GM13977 (cell line): ENCODE data around the gene WIZ.
"Not testable (repeated sequence)": the region's sequence is repeated elsewhere in the genome, so short reads cannot be mapped to it uniquely, and the experiment has no call there.

Experiments used
- DNase-seq: peaks from one replicate; pipeline ENCODE4 v3.0.0; 2012; ENCODE audit warnings: low spot score
- in situ Hi-C: fragments of 300-500 bp; cut with MboI; formaldehyde crosslinking; loops from one replicate; pipeline ENCODE4 v1.12.0; 2022; ENCODE audit warnings: low sequenced_read_pairs, low pct_unique_long_range_greater_than_20kb, mixed read lengths, inconsistent platforms; ENCODE audit not compliant: unreplicated experiment
- TF ChIP-seq, protein P1 (sequence below): IDR thresholded peaks from 2 replicates; pipeline ENCODE4 v1.5.1; 2012; ENCODE audit warnings: mild to moderate bottlenecking, control low read depth; ENCODE audit not compliant: insufficient read depth; ENCODE audit errors: extremely low read depth, missing control alignments

WIZ gene

DNA sequence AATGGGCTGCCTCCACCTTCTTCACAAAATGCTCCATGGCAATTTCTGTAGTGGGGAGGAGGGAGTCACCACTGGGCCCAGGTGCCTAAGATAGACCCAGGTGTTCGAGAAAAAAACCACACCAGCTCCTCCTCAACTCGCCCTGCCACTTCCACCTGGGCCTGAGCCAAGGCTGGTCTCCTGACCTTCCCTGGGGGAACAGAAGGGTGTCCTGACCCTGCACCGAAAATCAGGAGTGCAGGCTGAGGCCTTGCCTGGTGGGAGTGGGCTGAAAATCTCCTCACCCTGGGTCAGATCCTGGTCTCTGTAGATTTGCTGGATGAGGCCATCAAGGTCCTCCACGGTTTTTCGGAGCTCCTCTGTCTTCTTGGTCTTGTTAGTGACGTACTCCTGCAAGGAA lies 52.5 kb downstream of the WIZ start:
- DNase-seq, result no peak
- in situ Hi-C loops, result no loop called here
- TF ChIP-seq, protein P1, sequence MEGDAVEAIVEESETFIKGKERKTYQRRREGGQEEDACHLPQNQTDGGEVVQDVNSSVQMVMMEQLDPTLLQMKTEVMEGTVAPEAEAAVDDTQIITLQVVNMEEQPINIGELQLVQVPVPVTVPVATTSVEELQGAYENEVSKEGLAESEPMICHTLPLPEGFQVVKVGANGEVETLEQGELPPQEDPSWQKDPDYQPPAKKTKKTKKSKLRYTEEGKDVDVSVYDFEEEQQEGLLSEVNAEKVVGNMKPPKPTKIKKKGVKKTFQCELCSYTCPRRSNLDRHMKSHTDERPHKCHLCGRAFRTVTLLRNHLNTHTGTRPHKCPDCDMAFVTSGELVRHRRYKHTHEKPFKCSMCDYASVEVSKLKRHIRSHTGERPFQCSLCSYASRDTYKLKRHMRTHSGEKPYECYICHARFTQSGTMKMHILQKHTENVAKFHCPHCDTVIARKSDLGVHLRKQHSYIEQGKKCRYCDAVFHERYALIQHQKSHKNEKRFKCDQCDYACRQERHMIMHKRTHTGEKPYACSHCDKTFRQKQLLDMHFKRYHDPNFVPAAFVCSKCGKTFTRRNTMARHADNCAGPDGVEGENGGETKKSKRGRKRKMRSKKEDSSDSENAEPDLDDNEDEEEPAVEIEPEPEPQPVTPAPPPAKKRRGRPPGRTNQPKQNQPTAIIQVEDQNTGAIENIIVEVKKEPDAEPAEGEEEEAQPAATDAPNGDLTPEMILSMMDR, result no peak

- TF ChIP-seq, protein P1, result no peak
- in situ Hi-C loops, result no loop called here
- no peak for DNase-seq
Observed at GRCh38 chr19:15396436-15396835, 53.3 kb downstream of the WIZ start.

DNA sequence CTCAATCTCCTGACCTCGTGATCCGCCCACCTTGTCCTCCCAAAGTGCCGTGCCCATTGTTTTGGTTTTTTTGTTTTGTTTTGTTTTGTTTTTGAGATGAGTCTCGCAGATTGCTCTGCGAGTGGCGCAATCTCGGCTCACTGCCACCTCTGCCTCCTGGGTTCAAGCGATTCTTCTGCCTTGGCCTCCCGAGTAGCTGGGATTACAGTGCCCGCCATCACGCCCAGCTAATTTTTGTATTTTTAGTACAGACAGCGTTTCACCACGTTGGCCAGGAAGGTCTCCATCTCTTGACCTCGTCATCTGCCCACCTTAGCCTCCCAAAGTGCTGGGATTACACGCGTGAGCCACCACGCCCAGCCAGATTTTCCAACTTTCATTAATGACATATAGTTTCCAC lies 54.5 kb downstream of the WIZ start:
- in situ Hi-C loops, DNase-seq: not testable (repeated sequence)

DNA sequence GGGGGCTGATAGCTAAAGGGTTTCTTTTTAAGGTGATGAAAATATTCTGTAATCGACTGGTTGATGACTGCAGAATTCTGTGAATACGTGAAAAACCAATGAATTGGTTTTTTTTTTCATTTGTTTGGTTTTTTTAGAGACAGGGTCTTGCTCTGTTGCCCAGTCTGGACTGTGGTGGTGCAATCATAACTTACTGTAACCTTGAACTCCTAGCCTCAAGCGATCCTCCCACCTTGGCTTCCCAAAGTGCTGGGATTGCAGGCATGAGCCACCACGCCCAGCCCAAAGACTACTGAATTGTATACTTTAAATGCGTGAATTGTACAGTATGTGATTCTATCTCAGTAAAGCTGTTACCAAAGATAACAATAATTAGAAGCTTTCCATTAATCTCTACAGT lies 55.3 kb downstream of the WIZ start:
- in situ Hi-C loops, result no loop called here
- DNase-seq, result no peak
- TF ChIP-seq, protein P1, result no peak

GRCh38 chr19:15393963-15394362 lies 55.8 kb downstream of the WIZ start:
- DNase-seq, result no peak
- TF ChIP-seq, protein P1, result no peak
- in situ Hi-C loops, result no loop called here

DNA sequence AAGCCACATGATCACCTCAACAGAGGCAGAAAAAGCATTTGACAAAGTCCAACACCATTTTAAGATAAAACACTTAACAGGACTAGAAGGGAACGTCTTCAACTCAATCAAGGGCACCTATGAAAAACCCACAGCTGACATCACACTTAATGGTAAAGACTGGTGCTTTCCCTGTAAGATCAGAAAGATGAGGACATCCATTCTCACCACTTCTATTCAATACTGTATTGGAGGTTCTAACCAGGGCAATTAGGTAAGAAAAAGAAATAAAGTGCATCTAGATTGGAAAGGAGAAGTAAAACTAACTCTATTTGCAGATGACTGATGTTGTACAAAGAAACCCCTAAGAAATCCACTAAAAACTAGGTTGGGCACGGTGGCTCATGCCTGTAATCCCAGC lies 58.9 kb downstream of the WIZ start:
- DNase-seq, result peak; percentile 50
- in situ Hi-C loops, result no loop called here
- TF ChIP-seq, protein P1, result no peak

GRCh38 chr19:15381864-15382263 lies 67.9 kb downstream of the WIZ start:
- no peak for DNase-seq
- in situ Hi-C loops, result no loop called here
- TF ChIP-seq, protein P1, result no peak
